Ovary (tissue), 3 donors: ENCODE results near the gene CIART.

Experiments used
- EP300 ChIP-seq: sonication (generic); formaldehyde crosslinking; IDR thresholded peaks from one replicate; pipeline ENCODE4 v1.6.1; 2017; ENCODE audit warnings: antibody characterized with exemption
- POLR2A ChIP-seq: fragments of 450-650 bp; IDR thresholded peaks from one replicate; pipeline ENCODE4 v1.6.1; 2017; ENCODE audit warnings: antibody characterized with exemption, mild to moderate bottlenecking, moderate library complexity
- TF ChIP-seq, protein P1 (sequence below), 3 donors: fragments of 450-650 bp in 2 of 3; fragments of 200-600 bp in 1 of 3; IDR thresholded peaks; one replicate each; pipeline versions ENCODE4 v1.5.1 to v1.8.0; 2016 to 2022; ENCODE audit warnings: antibody characterized with exemption in 3 of 3, mild to moderate bottlenecking in 1 of 3
- donor health status: DM: no; HTN: no; CAD: no.

DNA sequence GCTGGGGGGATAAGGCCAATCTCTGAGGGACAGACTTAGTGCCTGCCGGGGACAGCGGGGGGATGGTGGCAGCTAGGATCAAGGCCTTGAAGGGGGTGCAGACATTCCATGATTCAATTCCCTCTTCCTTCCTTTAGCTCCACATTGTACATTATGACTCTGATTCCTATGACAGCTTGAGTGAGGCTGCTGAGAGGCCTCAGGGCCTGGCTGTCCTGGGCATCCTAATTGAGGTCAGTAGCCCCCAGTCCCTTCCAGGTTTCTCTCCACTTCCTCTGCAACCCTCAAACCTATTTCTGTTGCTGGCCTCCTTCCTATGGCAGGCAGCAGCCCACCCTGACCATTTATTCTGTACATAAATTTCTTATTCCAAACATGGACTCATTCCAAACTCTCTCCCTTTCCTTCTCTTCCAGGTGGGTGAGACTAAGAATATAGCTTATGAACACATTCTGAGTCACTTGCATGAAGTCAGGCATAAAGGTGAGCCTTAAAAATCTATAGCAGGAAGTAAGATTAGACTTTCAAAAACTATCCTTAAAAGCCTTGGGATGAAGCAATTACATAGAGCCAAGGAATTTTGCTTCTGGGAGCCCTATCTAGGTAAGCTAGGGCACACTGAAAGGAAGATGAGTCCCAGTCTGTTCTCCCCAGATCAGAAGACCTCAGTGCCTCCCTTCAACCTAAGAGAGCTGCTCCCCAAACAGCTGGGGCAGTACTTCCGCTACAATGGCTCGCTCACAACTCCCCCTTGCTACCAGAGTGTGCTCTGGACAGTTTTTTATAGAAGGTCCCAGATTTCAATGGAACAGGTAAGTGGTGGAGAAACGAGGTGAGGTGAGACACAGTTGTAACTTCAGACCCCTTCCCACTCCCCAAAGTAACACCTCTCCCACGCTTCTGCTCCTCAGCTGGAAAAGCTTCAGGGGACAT, 19.7 kb upstream of the CIART start:
- TF ChIP-seq, protein P1, sequence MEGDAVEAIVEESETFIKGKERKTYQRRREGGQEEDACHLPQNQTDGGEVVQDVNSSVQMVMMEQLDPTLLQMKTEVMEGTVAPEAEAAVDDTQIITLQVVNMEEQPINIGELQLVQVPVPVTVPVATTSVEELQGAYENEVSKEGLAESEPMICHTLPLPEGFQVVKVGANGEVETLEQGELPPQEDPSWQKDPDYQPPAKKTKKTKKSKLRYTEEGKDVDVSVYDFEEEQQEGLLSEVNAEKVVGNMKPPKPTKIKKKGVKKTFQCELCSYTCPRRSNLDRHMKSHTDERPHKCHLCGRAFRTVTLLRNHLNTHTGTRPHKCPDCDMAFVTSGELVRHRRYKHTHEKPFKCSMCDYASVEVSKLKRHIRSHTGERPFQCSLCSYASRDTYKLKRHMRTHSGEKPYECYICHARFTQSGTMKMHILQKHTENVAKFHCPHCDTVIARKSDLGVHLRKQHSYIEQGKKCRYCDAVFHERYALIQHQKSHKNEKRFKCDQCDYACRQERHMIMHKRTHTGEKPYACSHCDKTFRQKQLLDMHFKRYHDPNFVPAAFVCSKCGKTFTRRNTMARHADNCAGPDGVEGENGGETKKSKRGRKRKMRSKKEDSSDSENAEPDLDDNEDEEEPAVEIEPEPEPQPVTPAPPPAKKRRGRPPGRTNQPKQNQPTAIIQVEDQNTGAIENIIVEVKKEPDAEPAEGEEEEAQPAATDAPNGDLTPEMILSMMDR (IDR thresholded peaks at IDR 0.05) = no peak
- TF ChIP-seq POLR2A (no peak), EP300 (no peak)
